GM12878 (cell line): ENCODE measurements around the gene LEKR1.

ENCODE experiments used
- EZH2 ChIP-seq: IDR thresholded peaks from 2 replicates; pipeline ENCODE4 v1.6.1; 2012; ENCODE audit warnings: low read depth, mild to moderate bottlenecking, control low read depth, inconsistent platforms, low read length, borderline replicate concordance; ENCODE audit not compliant: control insufficient read depth
- NR2C2 ChIP-seq: IDR thresholded peaks from 2 replicates; pipeline ENCODE4 v1.6.1; 2011; ENCODE audit warnings: borderline replicate concordance, low read depth; ENCODE audit not compliant: control insufficient read depth, insufficient read length
- POLR2A ChIP-seq: IDR thresholded peaks from 2 replicates; pipeline ENCODE4 v1.6.1; 2011; ENCODE audit warnings: low read depth, mild to moderate bottlenecking, low read length
- POLR2AphosphoS5 ChIP-seq: IDR thresholded peaks from 2 replicates; pipeline ENCODE4 v1.6.1; 2011; ENCODE audit warnings: mild to moderate bottlenecking, low read length, inconsistent platforms
- TAF1 ChIP-seq: IDR thresholded peaks from 2 replicates; pipeline ENCODE4 v1.6.1; 2011; ENCODE audit warnings: mild to moderate bottlenecking, low read depth, low read length, borderline replicate concordance
- TF ChIP-seq, protein P1 (sequence below): IDR thresholded peaks from 2 replicates; pipeline ENCODE4 v1.6.1; 2011; ENCODE audit warnings: low read depth, low read length, improper control_type of control experiment, borderline replicate concordance
- TF ChIP-seq, protein P2 (sequence below), 3 experiments: IDR thresholded peaks in 2 of 3; conservative IDR thresholded peaks in 1 of 3; 2 replicates each; pipeline ENCODE4 v1.5.1; 2011; ENCODE audit warnings: low read depth in 3 of 3, low read length in 3 of 3, mild to moderate bottlenecking in 3 of 3, control low read depth in 2 of 3, moderate library complexity in 2 of 3, inconsistent platforms in 1 of 3, mixed read lengths in 1 of 3; ENCODE audit not compliant: control insufficient read depth in 2 of 3, insufficient read depth in 1 of 3; ENCODE audit errors: extremely low read depth in 1 of 3

DNA sequence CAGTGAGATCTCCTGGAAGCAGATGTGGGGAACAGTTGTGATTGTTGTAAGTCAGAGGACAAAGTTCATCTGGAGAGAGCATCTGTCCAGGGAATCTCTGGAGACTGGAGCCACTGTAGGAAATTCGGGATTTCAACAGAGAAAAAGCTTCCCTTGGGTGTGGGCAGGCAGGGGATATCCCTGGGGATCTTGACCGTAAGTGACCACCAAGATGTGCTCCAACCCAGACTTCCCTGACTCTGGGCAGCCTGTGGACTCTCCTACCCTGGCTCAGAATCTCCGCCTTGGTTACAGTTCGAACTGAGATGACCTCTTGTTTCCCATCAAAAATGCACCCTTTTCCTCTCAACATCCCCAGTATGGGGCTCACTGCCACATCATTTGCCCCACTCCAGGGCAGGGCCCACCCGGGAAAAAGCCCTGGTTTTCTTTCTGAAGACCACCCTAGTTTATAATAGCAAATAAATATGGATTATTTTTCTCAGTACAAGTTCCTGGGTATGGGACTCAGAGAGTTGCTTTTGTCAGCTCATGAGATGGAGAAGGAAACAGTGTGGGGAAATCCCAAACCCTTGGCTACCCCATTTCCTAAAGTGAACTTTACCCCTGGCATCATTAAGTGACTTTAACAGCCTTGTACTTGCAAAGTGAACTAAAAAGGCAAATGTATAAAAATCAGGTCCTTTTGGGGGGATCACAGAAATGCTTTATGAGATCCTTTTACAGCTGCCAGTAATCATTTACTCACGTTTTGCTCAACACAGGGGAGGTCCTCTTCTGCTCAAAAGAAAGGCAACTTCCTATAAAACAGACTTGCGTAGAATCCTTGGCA, 243.9 kb downstream of the LEKR1 start:
- TF ChIP-seq, protein P1, sequence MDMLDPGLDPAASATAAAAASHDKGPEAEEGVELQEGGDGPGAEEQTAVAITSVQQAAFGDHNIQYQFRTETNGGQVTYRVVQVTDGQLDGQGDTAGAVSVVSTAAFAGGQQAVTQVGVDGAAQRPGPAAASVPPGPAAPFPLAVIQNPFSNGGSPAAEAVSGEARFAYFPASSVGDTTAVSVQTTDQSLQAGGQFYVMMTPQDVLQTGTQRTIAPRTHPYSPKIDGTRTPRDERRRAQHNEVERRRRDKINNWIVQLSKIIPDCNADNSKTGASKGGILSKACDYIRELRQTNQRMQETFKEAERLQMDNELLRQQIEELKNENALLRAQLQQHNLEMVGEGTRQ = no peak
- TF ChIP-seq TAF1 = no peak
- TF ChIP-seq, protein P2, sequence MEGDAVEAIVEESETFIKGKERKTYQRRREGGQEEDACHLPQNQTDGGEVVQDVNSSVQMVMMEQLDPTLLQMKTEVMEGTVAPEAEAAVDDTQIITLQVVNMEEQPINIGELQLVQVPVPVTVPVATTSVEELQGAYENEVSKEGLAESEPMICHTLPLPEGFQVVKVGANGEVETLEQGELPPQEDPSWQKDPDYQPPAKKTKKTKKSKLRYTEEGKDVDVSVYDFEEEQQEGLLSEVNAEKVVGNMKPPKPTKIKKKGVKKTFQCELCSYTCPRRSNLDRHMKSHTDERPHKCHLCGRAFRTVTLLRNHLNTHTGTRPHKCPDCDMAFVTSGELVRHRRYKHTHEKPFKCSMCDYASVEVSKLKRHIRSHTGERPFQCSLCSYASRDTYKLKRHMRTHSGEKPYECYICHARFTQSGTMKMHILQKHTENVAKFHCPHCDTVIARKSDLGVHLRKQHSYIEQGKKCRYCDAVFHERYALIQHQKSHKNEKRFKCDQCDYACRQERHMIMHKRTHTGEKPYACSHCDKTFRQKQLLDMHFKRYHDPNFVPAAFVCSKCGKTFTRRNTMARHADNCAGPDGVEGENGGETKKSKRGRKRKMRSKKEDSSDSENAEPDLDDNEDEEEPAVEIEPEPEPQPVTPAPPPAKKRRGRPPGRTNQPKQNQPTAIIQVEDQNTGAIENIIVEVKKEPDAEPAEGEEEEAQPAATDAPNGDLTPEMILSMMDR (IDR thresholded peaks at IDR 0.05 in 2 of 3, conservative IDR thresholded peaks at IDR 0.05 in 1 of 3; ENCODE audit: control insufficient read depth in 2 of 3, extremely low read depth in 1 of 3, insufficient read depth in 1 of 3, low read depth in 3 of 3, low read length in 3 of 3) = no peak
- no peak for TF ChIP-seq POLR2AphosphoS5
- TF ChIP-seq NR2C2 = no peak
- no peak for TF ChIP-seq POLR2A
- TF ChIP-seq EZH2 = no peak
